Measurements from ENCODE around the gene HMCN1. TPM values are rescaled to one million over a fixed set of nuclear protein-coding genes. Genes with fewer than 3 reads are reported as not detected.

HMCN1 gene
- total RNA-seq, 2 donors from 2014 or later = 6.5 to 7.4 TPM

- Mint-ChIP-seq H3K4me3 (no peak overlapping the region), H3K4me1 (peaks cover 7% of the 10 kb centered on the region), H3K36me3 (ENCODE audit: low read depth) (no peaks in the 10 kb centered on the region), H3K27me3 (ENCODE audit: insufficient read depth) (no peaks in the 10 kb centered on the region), H3K9me3 (no peaks in the 10 kb centered on the region), H3K27ac (no peak overlapping the region)
- Histone ChIP-seq H3K36me3 (ENCODE audit: control insufficient read depth, insufficient read depth, low read length) (no peaks in the 10 kb centered on the region), H3K27me3 (ENCODE audit: control insufficient read depth, insufficient read depth, low read length, poor library complexity, severe bottlenecking) (no peaks in the 10 kb centered on the region), H3K4me1 (ENCODE audit: control insufficient read depth, insufficient read depth, low read length) (peaks cover 6% of the 10 kb centered on the region), H3K27ac (ENCODE audit: low read depth, low read length) (no peak overlapping the region), H3K9ac (ENCODE audit: extremely low read depth, low read length, poor library complexity, severe bottlenecking) (no peak overlapping the region), H3K4me3 (ENCODE audit: low read length) (no peak overlapping the region), H3K9me3 (ENCODE audit: control insufficient read depth, low read length) (no peaks in the 10 kb centered on the region)
- no peak for DNase-seq
- TF ChIP-seq, protein P1, sequence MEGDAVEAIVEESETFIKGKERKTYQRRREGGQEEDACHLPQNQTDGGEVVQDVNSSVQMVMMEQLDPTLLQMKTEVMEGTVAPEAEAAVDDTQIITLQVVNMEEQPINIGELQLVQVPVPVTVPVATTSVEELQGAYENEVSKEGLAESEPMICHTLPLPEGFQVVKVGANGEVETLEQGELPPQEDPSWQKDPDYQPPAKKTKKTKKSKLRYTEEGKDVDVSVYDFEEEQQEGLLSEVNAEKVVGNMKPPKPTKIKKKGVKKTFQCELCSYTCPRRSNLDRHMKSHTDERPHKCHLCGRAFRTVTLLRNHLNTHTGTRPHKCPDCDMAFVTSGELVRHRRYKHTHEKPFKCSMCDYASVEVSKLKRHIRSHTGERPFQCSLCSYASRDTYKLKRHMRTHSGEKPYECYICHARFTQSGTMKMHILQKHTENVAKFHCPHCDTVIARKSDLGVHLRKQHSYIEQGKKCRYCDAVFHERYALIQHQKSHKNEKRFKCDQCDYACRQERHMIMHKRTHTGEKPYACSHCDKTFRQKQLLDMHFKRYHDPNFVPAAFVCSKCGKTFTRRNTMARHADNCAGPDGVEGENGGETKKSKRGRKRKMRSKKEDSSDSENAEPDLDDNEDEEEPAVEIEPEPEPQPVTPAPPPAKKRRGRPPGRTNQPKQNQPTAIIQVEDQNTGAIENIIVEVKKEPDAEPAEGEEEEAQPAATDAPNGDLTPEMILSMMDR (conservative IDR thresholded peaks at IDR 0.05) = no peak
- WGBS, 2 experiments (ENCODE audit: insufficient coverage in 1 of 2, insufficient read length in 1 of 2) = 91 to 100% methylated on average over 1 to 3 of the region's 3 CpGs
Measured at GRCh38 chr1:186042230-186042629, 308.0 kb downstream of the HMCN1 start.

GRCh38 chr1:186043296-186043695, 309.1 kb downstream of the HMCN1 start:
- TF ChIP-seq, protein P1 (conservative IDR thresholded peaks at IDR 0.05) = no peak
- H3K36me3 Mint-ChIP-seq (ENCODE audit: low read depth) = no peaks in the 10 kb centered on the region
- Histone ChIP-seq H3K27me3 (ENCODE audit: control insufficient read depth, insufficient read depth, low read length, poor library complexity, severe bottlenecking) (no peaks in the 10 kb centered on the region), H3K36me3 (ENCODE audit: control insufficient read depth, insufficient read depth, low read length) (no peaks in the 10 kb centered on the region), H3K9me3 (ENCODE audit: control insufficient read depth, low read length) (no peaks in the 10 kb centered on the region), H3K27ac (ENCODE audit: low read depth, low read length) (no peak overlapping the region), H3K4me3 (ENCODE audit: low read length) (no peak overlapping the region), H3K4me1 (ENCODE audit: control insufficient read depth, insufficient read depth, low read length) (peaks cover 6% of the 10 kb centered on the region), H3K9ac (ENCODE audit: extremely low read depth, low read length, poor library complexity, severe bottlenecking) (no peak overlapping the region)
- H3K4me1 Mint-ChIP-seq = peaks cover 7% of the 10 kb centered on the region
- no peak overlapping the region for H3K27ac Mint-ChIP-seq
- H3K27me3 Mint-ChIP-seq (ENCODE audit: insufficient read depth) = no peaks in the 10 kb centered on the region
- H3K4me3 Mint-ChIP-seq = no peak overlapping the region
- no peak for DNase-seq
- 86% methylated on average over 1 of the region's 1 CpG; no CpG with 5 or more reads in 1 of the 2 experiments for WGBS, 2 experiments (ENCODE audit: insufficient coverage in 1 of 2, insufficient read length in 1 of 2)
- no peaks in the 10 kb centered on the region for H3K9me3 Mint-ChIP-seq

- TF ChIP-seq, protein P1 (conservative IDR thresholded peaks at IDR 0.05) = no peak
- WGBS, 2 experiments (ENCODE audit: insufficient coverage in 1 of 2, insufficient read length in 1 of 2) = 76 to 86% methylated on average over 2 to 3 of the region's 3 CpGs
- Mint-ChIP-seq H3K27ac (no peak overlapping the region), H3K4me3 (no peak overlapping the region), H3K27me3 (ENCODE audit: insufficient read depth) (no peaks in the 10 kb centered on the region), H3K36me3 (ENCODE audit: low read depth) (no peaks in the 10 kb centered on the region), H3K4me1 (peaks cover 7% of the 10 kb centered on the region), H3K9me3 (no peaks in the 10 kb centered on the region)
- Histone ChIP-seq H3K9me3 (ENCODE audit: control insufficient read depth, low read length) (no peaks in the 10 kb centered on the region), H3K27ac (ENCODE audit: low read depth, low read length) (no peak overlapping the region), H3K4me3 (ENCODE audit: low read length) (no peak overlapping the region), H3K27me3 (ENCODE audit: control insufficient read depth, insufficient read depth, low read length, poor library complexity, severe bottlenecking) (no peaks in the 10 kb centered on the region), H3K4me1 (ENCODE audit: control insufficient read depth, insufficient read depth, low read length) (peaks cover 6% of the 10 kb centered on the region), H3K9ac (ENCODE audit: extremely low read depth, low read length, poor library complexity, severe bottlenecking) (no peak overlapping the region), H3K36me3 (ENCODE audit: control insufficient read depth, insufficient read depth, low read length) (no peaks in the 10 kb centered on the region)
- no peak for DNase-seq
Measured at GRCh38 chr1:186044079-186044685, 310.0 kb downstream of the HMCN1 start.

All from endodermal cell (in vitro differentiated cells).